Psoas muscle (tissue), 8 donors: ENCODE data around the gene ADGB. TPM values are rescaled to one million over a fixed set of nuclear protein-coding genes. Genes with fewer than 3 reads are reported as not detected.

Experiments
- ATAC-seq, 4 donors: fragments of 200-7000 bp; cut with Tn5 transposase; one replicate each; pipeline ENCODE4 v1.9.1; 2020; ENCODE audit warnings: moderate library complexity in 3 of 4, mild to moderate bottlenecking in 2 of 4
- DNase-seq, 2 donors: peaks; one replicate each; pipeline ENCODE4 v3.0.0-alpha.2; 2020
- H3K27ac ChIP-seq: fragments of 200-600 bp; one replicate; pipeline ENCODE4 v1.8.0; 2022
- H3K27me3 ChIP-seq, 3 donors: fragments of 200-600 bp in 1 of 3; one replicate each; pipeline versions ENCODE4 v1.6.1 to v1.8.0; 2013 to 2022; ENCODE audit warnings: low read length in 2 of 3, mild to moderate bottlenecking in 2 of 3, moderate library complexity in 1 of 3; ENCODE audit not compliant: insufficient read depth in 3 of 3
- H3K36me3 ChIP-seq, 2 donors: fragments of 200-600 bp in 1 of 2; one replicate each; pipeline versions ENCODE4 v1.6.1 to v1.8.0; 2013 to 2022; ENCODE audit warnings: low read depth in 1 of 2, mild to moderate bottlenecking in 1 of 2, moderate library complexity in 1 of 2; ENCODE audit not compliant: insufficient read depth in 1 of 2
- H3K4me1 ChIP-seq: fragments of 200-600 bp; one replicate; pipeline ENCODE4 v1.8.0; 2022
- H3K4me3 ChIP-seq: fragments of 200-600 bp; one replicate; pipeline ENCODE4 v1.8.0; 2022; ENCODE audit warnings: mild to moderate bottlenecking
- H3K9me3 ChIP-seq: fragments of 200-600 bp; one replicate; pipeline ENCODE4 v1.8.0; 2022
- CTCF ChIP-seq: fragments of 200-600 bp; IDR thresholded peaks from one replicate; pipeline ENCODE4 v1.8.0; 2022; ENCODE audit warnings: antibody characterized with exemption
- WGBS, 3 donors: extraction: QIAGEN DNeasy Blood & Tissue Kit; methylation state at CpG; one replicate each; pipeline versions ENCODE4 v1.1.6 to v1.1.7; 2013; 5-methylcytosine and 5-hydroxymethylcytosine counted together
- intact Hi-C, 2 donors: fragments of 100-400 bp; cut with DNase I; formaldehyde crosslinking; loops; one replicate each; pipeline versions ENCODE4 v1.11.0 to v1.14.2; 2022
- polyA plus RNA-seq, 3 donors: library from polyadenylated mRNA; stranded (reverse); fragments of 200-250 nt; gene quantifications; one replicate each; pipeline ENCODE4 v1.2.3, GENCODE V29; 2013
- total RNA-seq, 4 donors: library from RNA; stranded (reverse); fragmentation: NEBNext Ultra II Directional in 2 of 4; extraction: Animal tissue kit (Norgen Biotek cat#: 25700) in 2 of 4; gene quantifications; one replicate each; pipeline versions ENCODE4 v1.2.1 to v1.2.4, GENCODE V29; 2021 to 2023
- donor health status: healthy with polysubstance abuse.
- donor health status: DM: no; HTN: no; CAD: no; lungs with moderate emphysema.
- donor health status: Bipolar disorder and iron deficiency.
- donor health status: healthy.
- donor health status: DM: yes; HTN: yes; CAD: no.
- donor health status: DM: no; HTN: no; CAD: no.
- donor health status: DM: no; HTN: no; CAD: no.
- donor health status: DM: yes; HTN: yes; CAD: no.

ADGB gene
- total and polyA plus RNA-seq, 7 donors: not detected

- Histone ChIP-seq H3K36me3 (no peaks in the 10 kb centered on the region), H3K9me3 (no peaks in the 10 kb centered on the region), H3K27ac (no peak overlapping the region), H3K27me3 (no peaks in the 10 kb centered on the region), H3K4me3 (no peak overlapping the region), H3K4me1 (no peaks in the 10 kb centered on the region)
- 81 to 89% (median 85%) methylated on average over 2 of the region's 2 CpGs for WGBS, 3 donors
- no peak for ATAC-seq
- no peak for DNase-seq
- no peak for TF ChIP-seq CTCF
- intact Hi-C loops: no loop called here
Observed at GRCh38 chr6:146593986-146594385, 4.8 kb upstream of the ADGB start.

GRCh38 chr6:146594495-146594894, 4.3 kb upstream of the ADGB start:
- Histone ChIP-seq H3K27ac (no peak overlapping the region), H3K4me3 (no peak overlapping the region), H3K36me3 (no peaks in the 10 kb centered on the region), H3K4me1 (no peaks in the 10 kb centered on the region), H3K9me3 (no peaks in the 10 kb centered on the region), H3K27me3 (no peaks in the 10 kb centered on the region)
- DNase-seq (no peak), ATAC-seq (no peak)
- 58 to 78% (median 76%) methylated on average over 1 of the region's 1 CpG for WGBS, 3 donors
- intact Hi-C loops: no loop called here
- TF ChIP-seq CTCF: no peak

- H3K4me1 ChIP-seq: no peaks in the 10 kb centered on the region
- no peaks in the 10 kb centered on the region for H3K36me3 ChIP-seq
- H3K4me3 ChIP-seq: no peak overlapping the region
- H3K27me3 ChIP-seq: no peaks in the 10 kb centered on the region
- no peak overlapping the region for H3K27ac ChIP-seq
- no peak for DNase-seq
- no peak for ATAC-seq
- no peaks in the 10 kb centered on the region for H3K9me3 ChIP-seq
- 66 to 73% (median 67%) methylated on average over 2 of the region's 2 CpGs for WGBS, 3 donors
- TF ChIP-seq CTCF: no peak
- intact Hi-C loops: no loop called here
Observed at GRCh38 chr6:146595972-146596731, 2.6 kb upstream of the ADGB start.

GRCh38 chr6:146601352-146601751, 2.6 kb downstream of the ADGB start:
- H3K9me3 ChIP-seq: no peaks in the 10 kb centered on the region
- intact Hi-C loops: no loop called here
- H3K36me3 ChIP-seq: no peaks in the 10 kb centered on the region
- no peaks in the 10 kb centered on the region for H3K27me3 ChIP-seq
- no peak for DNase-seq
- H3K4me1 ChIP-seq: no peaks in the 10 kb centered on the region
- no peak for ATAC-seq
- no peak overlapping the region for H3K4me3 ChIP-seq
- H3K27ac ChIP-seq: no peak overlapping the region
- TF ChIP-seq CTCF: no peak
- WGBS, 3 donors: 63 to 71% (median 64%) methylated on average over 4 of the region's 4 CpGs

GRCh38 chr6:146602526-146602925, 3.8 kb downstream of the ADGB start:
- Histone ChIP-seq H3K4me1 (no peaks in the 10 kb centered on the region), H3K9me3 (peaks cover 4% of the 10 kb centered on the region), H3K4me3 (no peak overlapping the region), H3K36me3 (no peaks in the 10 kb centered on the region), H3K27ac (no peak overlapping the region), H3K27me3 (no peaks in the 10 kb centered on the region)
- intact Hi-C loops: no loop called here
- 68 to 71% (median 69%) methylated on average over 6 of the region's 6 CpGs for WGBS, 3 donors
- ATAC-seq: no peak
- DNase-seq: no peak
- TF ChIP-seq CTCF: no peak
